Neutrophil (primary cell): Measurements from ENCODE around the gene CXCR6.

ENCODE experiments used
- H3K27ac ChIP-seq: fragments of 200-600 bp; sonication (generic); 2 replicates; pipeline ENCODE4 v1.5.1; 2016; ENCODE audit warnings: mild to moderate bottlenecking, moderate library complexity
- H3K27me3 ChIP-seq: fragments of 200-600 bp; sonication (generic); 2 replicates; pipeline ENCODE4 v1.6.0; 2016; ENCODE audit warnings: mild to moderate bottlenecking
- H3K36me3 ChIP-seq: fragments of 200-600 bp; sonication (generic); 2 replicates; pipeline ENCODE4 v1.5.1; 2017
- H3K4me1 ChIP-seq, 2 experiments: fragments of 200-600 bp in 1 of 2; sonication (generic) in 1 of 2; 1 replicate in 1 of 2; 2 replicates in 1 of 2; pipeline versions ENCODE4 v1.5.1 to v1.6.1; 2013 to 2016; ENCODE audit warnings: low read depth in 1 of 2, low read length in 1 of 2, mild to moderate bottlenecking in 1 of 2, moderate library complexity in 1 of 2; ENCODE audit not compliant: control insufficient read depth in 1 of 2, insufficient read depth in 1 of 2
- H3K4me3 ChIP-seq, 2 experiments: fragments of 200-600 bp in 1 of 2; sonication (generic) in 1 of 2; 1 replicate in 1 of 2; 2 replicates in 1 of 2; pipeline ENCODE4 v1.5.1; 2013 to 2016; ENCODE audit warnings: low read depth in 1 of 2, low read length in 1 of 2, mild to moderate bottlenecking in 1 of 2, moderate library complexity in 1 of 2
- H3K9me3 ChIP-seq: fragments of 200-600 bp; sonication (generic); 2 replicates; pipeline ENCODE4 v1.5.1; 2016
- TF ChIP-seq, protein P1 (sequence below): fragments of 200-600 bp; sonication (generic); IDR thresholded peaks from 2 replicates; pipeline ENCODE4 v1.5.1; 2016; ENCODE audit warnings: antibody characterized with exemption

CXCR6 gene

DNA sequence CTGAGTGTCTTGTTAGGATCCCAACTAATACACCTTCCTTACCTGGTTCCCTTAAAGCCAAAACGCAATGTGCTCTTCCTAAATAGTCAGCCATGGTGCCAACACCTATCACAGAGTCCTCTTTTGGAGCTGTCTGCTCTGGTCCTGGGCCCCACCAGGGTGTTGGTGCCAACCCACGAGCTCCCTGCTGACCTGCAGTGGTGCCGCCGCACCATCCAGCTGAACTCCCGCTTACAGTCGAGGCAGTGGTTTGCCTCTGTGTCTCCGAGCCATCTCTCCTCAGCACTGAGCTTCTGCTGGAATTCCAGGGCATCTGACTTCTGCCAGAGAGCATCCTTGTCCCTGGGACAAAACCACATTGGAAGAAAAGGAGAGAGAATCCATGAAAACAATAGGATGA, 15.9 kb downstream of the CXCR6 start:
- Histone ChIP-seq H3K36me3 (peaks cover 28% of the 10 kb centered on the region), H3K4me1 (peaks cover 8 to 11% of the 10 kb centered on the region in 2 experiments), H3K4me3 (no peak overlapping the region), H3K27me3 (peaks cover 43% of the 10 kb centered on the region), H3K9me3 (no peaks in the 10 kb centered on the region), H3K27ac (no peak overlapping the region)
- TF ChIP-seq, protein P1, sequence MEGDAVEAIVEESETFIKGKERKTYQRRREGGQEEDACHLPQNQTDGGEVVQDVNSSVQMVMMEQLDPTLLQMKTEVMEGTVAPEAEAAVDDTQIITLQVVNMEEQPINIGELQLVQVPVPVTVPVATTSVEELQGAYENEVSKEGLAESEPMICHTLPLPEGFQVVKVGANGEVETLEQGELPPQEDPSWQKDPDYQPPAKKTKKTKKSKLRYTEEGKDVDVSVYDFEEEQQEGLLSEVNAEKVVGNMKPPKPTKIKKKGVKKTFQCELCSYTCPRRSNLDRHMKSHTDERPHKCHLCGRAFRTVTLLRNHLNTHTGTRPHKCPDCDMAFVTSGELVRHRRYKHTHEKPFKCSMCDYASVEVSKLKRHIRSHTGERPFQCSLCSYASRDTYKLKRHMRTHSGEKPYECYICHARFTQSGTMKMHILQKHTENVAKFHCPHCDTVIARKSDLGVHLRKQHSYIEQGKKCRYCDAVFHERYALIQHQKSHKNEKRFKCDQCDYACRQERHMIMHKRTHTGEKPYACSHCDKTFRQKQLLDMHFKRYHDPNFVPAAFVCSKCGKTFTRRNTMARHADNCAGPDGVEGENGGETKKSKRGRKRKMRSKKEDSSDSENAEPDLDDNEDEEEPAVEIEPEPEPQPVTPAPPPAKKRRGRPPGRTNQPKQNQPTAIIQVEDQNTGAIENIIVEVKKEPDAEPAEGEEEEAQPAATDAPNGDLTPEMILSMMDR, result no peak

DNA sequence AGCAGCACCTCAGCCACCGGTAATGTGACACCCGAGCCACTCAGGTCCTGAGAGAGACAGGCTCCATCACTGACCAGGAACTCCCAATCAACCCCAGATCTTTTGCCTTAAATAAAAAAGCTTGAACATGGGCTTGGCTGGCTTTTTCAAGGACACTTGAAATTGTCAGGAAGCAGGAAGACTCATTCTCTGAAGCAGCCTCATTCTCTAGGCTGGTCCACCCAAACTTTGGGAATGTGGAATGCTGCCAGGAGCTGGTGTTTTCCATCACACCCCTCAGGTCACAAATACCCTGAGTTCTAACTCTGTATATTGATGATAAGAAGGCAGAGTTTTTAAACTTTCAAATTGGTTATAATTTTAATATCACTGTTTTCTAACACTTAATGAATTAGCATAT, 17.0 kb downstream of the CXCR6 start:
- peaks cover 45% of the 10 kb centered on the region for H3K27me3 ChIP-seq
- TF ChIP-seq, protein P1, result no peak
- H3K4me1 ChIP-seq, result peaks cover 18% of the 10 kb centered on the region in 2 experiments
- H3K36me3 ChIP-seq, result peaks cover 22% of the 10 kb centered on the region
- no peak overlapping the region for H3K27ac ChIP-seq
- no peak overlapping the region for H3K4me3 ChIP-seq
- H3K9me3 ChIP-seq, result no peaks in the 10 kb centered on the region

DNA sequence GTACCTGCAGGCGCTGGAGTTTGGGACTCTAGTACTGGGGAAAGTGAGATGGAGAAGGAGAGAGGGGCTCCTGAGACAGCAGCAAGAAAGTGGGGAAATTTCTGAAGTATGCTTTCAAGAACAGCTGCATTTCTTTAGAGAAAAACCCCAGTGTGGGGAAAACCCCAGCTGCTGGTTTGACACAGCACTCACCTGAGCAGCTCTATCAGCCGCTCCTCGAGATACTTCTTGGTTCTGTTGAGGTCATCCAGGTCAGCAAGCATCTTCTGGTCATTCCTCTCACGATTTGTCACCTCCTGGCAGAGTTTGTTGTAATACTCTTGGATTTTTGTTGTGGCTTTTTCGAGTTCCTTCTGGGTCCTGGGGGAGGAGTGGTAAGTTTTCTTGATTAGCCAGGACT, 18.8 kb downstream of the CXCR6 start:
- peaks cover 63% of the 10 kb centered on the region for H3K27me3 ChIP-seq
- TF ChIP-seq, protein P1, result no peak
- no peaks in the 10 kb centered on the region for H3K9me3 ChIP-seq
- peaks cover 18% of the 10 kb centered on the region in 2 experiments for H3K4me1 ChIP-seq
- H3K36me3 ChIP-seq, result peaks cover 22% of the 10 kb centered on the region
- no peak overlapping the region for H3K27ac ChIP-seq
- H3K4me3 ChIP-seq, result no peak overlapping the region

DNA sequence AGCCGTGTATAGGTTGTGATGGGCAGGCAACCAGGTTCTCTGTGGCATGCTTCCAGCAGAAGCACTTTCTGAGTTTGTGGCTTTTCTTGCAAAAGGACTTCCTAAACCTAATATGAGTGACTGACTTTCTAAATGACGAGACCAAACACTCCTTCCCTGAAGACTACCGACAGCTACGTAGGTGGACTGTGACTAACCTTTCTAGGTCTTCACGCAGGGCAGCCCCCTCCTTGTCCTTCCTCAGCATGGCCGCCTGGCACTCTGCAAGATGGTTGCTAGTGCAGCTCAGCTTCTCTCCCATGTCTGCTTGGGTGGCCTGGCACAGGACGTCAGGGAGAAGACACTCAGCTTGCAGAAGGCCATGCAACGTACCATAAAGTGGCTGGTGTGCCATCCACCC, 20.9 kb downstream of the CXCR6 start:
- H3K27me3 ChIP-seq, result peaks cover 74% of the 10 kb centered on the region
- H3K9me3 ChIP-seq, result no peaks in the 10 kb centered on the region
- H3K36me3 ChIP-seq, result peaks cover 22% of the 10 kb centered on the region
- H3K4me3 ChIP-seq, result no peak overlapping the region
- TF ChIP-seq, protein P1, result no peak
- H3K27ac ChIP-seq, result no peak overlapping the region
- peaks cover 18% of the 10 kb centered on the region in 2 experiments for H3K4me1 ChIP-seq

DNA sequence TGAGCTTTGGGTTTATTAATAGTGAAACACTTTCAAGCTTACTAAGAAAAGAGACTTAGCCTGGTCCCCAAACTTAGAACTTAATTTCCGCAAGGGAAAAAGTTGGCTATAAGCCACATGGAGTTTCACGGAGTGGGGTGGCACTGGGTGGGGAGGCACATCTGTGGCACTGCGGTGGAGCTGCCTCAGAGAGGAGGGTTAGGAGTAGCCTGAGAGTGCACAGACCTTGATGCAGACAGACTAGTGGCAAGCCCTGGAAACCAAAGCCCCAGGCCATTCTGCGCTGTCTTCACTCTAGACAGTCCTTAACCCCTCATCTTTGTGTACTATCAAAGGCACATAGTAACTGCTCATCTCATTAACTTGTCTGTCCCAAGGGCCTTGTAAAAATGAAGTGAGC, 22.0 kb downstream of the CXCR6 start:
- H3K9me3 ChIP-seq, result no peaks in the 10 kb centered on the region
- H3K27ac ChIP-seq, result no peak overlapping the region
- no peak overlapping the region for H3K4me3 ChIP-seq
- H3K36me3 ChIP-seq, result peaks cover 15% of the 10 kb centered on the region
- H3K27me3 ChIP-seq, result peaks cover 74% of the 10 kb centered on the region
- TF ChIP-seq, protein P1, result no peak
- peaks cover 18% of the 10 kb centered on the region in 2 experiments for H3K4me1 ChIP-seq

DNA sequence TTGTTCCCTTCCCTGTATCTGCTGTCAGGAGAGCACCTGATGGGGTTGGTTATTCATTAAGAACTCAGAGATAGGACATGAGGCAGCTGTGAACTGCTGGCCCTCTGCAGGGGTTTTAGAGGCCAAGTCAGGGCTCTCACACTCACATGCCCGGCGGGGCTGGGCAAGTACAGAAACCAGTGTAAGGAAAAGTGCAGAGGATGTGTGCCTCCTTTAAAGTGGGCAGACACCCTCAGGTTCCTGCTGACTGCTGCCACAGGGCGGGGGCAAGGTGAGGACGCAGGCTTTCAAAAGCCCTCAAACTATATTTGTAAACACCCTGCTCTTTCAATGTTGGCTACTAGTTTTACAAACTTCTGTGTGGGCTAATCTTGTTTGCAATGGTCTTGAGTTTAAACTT, 22.4 kb downstream of the CXCR6 start:
- peaks cover 18% of the 10 kb centered on the region in 2 experiments for H3K4me1 ChIP-seq
- TF ChIP-seq, protein P1, result no peak
- no peak overlapping the region for H3K4me3 ChIP-seq
- peaks cover 72% of the 10 kb centered on the region for H3K27me3 ChIP-seq
- peaks cover 15% of the 10 kb centered on the region for H3K36me3 ChIP-seq
- no peak overlapping the region for H3K27ac ChIP-seq
- no peaks in the 10 kb centered on the region for H3K9me3 ChIP-seq
